ENCODE measurements around the gene DENND1B. TPM values are rescaled to one million over a fixed set of nuclear protein-coding genes. Genes with fewer than 3 reads are reported as not detected.

Gene DENND1B, protein sequence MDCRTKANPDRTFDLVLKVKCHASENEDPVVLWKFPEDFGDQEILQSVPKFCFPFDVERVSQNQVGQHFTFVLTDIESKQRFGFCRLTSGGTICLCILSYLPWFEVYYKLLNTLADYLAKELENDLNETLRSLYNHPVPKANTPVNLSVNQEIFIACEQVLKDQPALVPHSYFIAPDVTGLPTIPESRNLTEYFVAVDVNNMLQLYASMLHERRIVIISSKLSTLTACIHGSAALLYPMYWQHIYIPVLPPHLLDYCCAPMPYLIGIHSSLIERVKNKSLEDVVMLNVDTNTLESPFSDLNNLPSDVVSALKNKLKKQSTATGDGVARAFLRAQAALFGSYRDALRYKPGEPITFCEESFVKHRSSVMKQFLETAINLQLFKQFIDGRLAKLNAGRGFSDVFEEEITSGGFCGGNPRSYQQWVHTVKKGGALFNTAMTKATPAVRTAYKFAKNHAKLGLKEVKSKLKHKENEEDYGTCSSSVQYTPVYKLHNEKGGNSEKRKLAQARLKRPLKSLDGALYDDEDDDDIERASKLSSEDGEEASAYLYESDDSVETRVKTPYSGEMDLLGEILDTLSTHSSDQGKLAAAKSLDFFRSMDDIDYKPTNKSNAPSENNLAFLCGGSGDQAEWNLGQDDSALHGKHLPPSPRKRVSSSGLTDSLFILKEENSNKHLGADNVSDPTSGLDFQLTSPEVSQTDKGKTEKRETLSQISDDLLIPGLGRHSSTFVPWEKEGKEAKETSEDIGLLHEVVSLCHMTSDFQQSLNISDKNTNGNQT
- total RNA-seq: 10 to 100 TPM; 11.8 to 13.3 TPM

DNA sequence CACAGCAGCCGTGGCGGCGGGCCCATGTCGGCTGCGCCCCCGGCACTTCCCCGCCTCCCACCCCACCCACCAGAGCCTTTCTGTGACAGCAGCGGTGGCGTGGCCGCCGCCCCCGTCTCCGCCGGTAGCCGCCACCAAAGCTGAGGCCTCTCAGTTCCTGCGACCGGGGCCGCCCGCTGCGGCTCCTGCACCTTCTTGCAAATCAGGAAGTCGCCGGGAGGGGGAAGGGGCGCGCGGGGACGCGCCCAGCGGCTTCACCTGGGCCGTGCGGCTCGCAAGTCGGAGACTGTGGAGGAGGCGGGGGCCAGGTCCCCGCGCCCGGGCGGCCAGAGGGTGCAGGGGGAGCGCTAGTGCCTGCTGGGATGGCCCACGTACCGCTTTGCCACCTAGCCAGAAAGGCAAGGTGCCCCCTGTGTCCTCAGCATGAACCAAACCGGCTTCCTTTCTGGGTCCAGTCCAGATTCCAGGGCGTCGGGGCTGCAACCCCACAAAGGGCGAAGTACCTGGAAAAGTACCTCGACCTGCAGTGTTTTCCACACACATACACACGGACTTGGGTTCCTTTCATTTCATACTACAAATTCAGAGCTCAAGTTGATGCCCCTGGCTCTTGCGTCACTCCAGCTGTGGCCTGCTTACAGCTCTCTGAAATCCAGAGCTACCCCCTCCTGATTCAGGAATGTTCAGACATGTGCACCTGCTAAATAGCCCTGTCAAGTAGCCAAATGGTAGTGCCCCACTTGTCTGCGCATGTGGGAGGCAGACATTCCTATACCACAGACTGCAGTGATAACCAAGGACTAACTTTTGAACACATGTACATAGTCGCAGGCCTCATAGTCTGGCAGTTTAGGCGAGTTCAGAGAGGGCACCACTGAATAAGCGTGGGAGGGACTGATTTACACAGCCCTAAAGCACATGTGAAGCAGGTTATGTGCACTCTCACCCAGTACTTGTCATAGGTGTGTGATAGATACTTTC lies at the start of gene DENND1B:
Gene DENND1B, minus strand, starts transcription at position 199 of the 981 bp plus-strand sequence. CDS start 325 bp downstream, outside the sequence.
- Mint-ChIP-seq H3K36me3 (peaks cover 17% of the 10 kb centered on the region), H3K4me3 (peak within 1 kb of the TSS; percentile 93), H3K27me3 (no peaks in the 10 kb centered on the region), H3K27ac (peak within 1 kb of the TSS; percentile 100), H3K4me1 (peaks cover 64% of the 10 kb centered on the region), H3K9me3 (no peaks in the 10 kb centered on the region)
- peak; percentile 82 for DNase-seq

DNA sequence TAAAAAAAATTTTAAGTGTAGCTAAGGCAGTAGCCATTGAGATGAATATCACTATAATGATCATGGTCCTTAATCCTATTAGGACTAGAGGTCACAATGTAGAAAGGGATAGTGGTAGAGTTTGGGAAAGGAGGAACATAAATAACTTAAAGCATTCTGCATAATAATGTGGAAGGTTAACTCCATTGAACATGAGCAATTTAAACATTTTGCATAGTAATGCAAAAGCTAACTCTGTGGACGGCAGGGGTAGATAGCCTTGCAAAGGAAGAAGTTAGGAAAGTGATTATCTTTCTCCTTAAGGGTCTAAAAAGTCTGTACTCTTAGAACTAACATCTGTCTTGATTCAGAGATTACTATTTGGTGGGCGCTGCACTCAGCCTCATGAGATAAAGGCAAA lies 39.0 kb upstream of the DENND1B start:
- no peak for DNase-seq
- no peak overlapping the region for H3K4me3 Mint-ChIP-seq
- H3K27ac Mint-ChIP-seq: no peak overlapping the region
- H3K27me3 Mint-ChIP-seq: no peaks in the 10 kb centered on the region
- peaks cover 2% of the 10 kb centered on the region for H3K9me3 Mint-ChIP-seq
- no peaks in the 10 kb centered on the region for H3K4me1 Mint-ChIP-seq
- H3K36me3 Mint-ChIP-seq: no peaks in the 10 kb centered on the region

DNA sequence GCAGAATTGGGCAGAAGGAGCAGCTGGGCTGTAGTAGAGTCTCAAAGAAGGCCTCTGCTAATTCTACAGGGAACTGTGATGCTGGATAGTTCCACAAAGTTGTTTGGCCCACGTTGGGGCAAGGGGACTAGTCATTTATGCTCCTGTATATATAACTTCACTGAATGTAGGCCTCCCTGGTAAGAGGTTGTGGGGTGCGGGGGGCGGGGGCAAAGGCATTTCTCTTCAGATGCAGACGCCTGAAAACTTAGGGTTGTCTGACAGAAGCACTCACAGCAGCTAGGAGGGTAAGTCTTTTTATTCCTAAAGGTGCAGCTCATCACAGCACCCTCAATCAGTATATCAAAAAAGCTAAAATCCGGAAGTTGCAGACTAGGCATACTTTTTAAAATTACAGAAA lies 38.5 kb upstream of the DENND1B start:
- no peaks in the 10 kb centered on the region for H3K36me3 Mint-ChIP-seq
- H3K27ac Mint-ChIP-seq: no peak overlapping the region
- no peaks in the 10 kb centered on the region for H3K27me3 Mint-ChIP-seq
- peaks cover 2% of the 10 kb centered on the region for H3K9me3 Mint-ChIP-seq
- DNase-seq: no peak
- H3K4me3 Mint-ChIP-seq: no peak overlapping the region
- no peaks in the 10 kb centered on the region for H3K4me1 Mint-ChIP-seq

DNA sequence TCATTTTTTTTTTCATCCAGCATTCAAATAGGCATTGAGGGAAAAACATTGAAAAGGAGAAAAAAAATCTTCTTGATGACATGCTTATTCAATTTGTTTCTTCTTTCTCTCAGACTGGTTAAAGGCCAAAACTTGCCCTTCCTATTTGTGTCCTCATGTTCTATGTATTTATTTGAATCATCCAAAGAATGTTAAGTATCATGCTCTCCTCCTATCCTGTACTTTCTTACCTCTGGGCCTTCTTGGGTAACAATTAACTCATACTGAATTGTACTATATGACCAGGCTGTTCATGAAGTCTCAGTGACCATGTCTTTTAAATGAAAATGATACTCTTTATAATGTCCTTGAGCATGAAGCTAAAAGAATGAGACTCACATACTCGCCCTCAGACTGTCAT lies 36.5 kb upstream of the DENND1B start:
- no peak for DNase-seq
- Mint-ChIP-seq H3K27ac (no peak overlapping the region), H3K9me3 (peaks cover 2% of the 10 kb centered on the region), H3K27me3 (no peaks in the 10 kb centered on the region), H3K4me1 (no peaks in the 10 kb centered on the region), H3K36me3 (no peaks in the 10 kb centered on the region), H3K4me3 (no peak overlapping the region)

DNA sequence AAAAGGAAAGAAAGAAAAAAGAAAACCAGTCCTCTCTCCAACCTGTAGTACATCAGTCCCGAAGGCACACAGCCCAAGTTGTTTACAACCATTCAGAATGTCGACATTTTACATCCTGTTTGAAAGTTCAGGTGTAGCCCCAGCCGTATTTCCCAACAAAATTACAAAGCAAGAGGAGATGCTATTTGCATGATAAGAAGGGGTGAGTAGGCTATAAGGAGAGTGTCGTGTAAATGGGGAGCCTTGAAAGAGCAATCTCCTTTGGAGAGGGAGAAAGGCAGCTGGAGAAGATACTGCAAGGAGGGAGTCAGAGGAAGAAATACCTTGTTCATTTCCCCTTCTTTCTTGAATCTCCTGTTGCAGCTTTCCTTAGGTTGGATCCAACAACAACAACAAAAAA lies 35.5 kb upstream of the DENND1B start:
- Mint-ChIP-seq H3K4me3 (no peak overlapping the region), H3K9me3 (peaks cover 2% of the 10 kb centered on the region), H3K36me3 (no peaks in the 10 kb centered on the region), H3K27me3 (no peaks in the 10 kb centered on the region), H3K4me1 (no peaks in the 10 kb centered on the region), H3K27ac (no peak overlapping the region)
- no peak for DNase-seq

DNA sequence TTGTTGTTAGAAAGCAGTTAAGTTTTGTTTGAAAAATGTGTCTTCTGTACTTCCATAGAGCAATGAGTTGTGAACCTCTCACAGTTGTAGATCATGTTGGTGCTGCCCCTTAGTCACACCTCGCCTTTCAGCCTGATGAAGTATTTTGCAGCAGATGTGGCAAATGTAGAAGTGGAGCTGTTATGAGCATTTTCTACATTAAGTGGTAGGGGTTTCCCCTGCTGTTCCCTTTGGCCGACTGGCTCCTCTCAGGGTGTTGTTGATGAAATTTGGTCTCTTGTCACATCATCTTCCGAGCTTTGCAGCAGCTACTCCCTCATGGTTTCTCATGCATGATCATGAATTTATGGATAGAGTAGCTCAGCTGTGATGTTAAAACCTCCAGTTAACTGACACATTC lies 33.6 kb upstream of the DENND1B start:
- Mint-ChIP-seq H3K36me3 (no peaks in the 10 kb centered on the region), H3K27me3 (no peaks in the 10 kb centered on the region), H3K27ac (no peak overlapping the region), H3K4me3 (no peak overlapping the region), H3K9me3 (peaks cover 2% of the 10 kb centered on the region), H3K4me1 (no peaks in the 10 kb centered on the region)
- DNase-seq: no peak

DNA sequence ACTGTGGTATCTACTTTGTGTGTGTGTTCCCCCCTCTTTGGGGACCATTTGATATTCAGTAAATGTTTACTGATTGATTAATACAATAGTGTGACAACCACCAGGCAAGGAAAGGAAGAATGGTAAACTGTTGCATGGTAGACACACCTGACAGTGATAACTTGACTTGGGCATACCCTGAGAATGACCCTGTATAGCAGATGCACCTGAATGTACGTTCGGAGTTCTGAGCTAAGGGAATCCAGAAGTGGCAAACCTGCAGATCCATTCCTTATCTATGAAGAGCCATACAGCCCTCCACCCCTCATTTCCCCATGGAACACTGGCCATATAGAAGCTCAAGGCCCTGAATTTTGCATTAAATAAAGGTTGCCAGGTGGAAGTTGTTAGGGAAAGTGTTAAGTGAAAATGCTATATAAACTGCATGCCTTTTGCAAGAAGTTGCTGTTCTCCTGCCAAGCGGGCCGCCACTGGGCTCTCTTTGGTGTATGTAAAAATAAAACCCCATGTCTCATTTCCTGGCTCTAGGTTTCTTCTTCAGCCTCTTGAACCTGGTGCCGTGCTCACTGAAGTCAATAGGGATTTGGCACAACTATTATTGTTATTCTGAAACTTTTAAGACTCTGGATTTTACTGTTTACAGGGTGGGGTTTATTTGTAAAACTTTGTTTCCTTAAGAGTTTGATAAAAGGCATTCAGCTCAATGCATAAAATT lies 32.6 kb upstream of the DENND1B start:
- Mint-ChIP-seq H3K36me3 (no peaks in the 10 kb centered on the region), H3K4me3 (no peak overlapping the region), H3K27me3 (no peaks in the 10 kb centered on the region), H3K9me3 (peaks cover under 1% of the 10 kb centered on the region), H3K27ac (no peak overlapping the region), H3K4me1 (no peaks in the 10 kb centered on the region)
- no peak for DNase-seq

DNA sequence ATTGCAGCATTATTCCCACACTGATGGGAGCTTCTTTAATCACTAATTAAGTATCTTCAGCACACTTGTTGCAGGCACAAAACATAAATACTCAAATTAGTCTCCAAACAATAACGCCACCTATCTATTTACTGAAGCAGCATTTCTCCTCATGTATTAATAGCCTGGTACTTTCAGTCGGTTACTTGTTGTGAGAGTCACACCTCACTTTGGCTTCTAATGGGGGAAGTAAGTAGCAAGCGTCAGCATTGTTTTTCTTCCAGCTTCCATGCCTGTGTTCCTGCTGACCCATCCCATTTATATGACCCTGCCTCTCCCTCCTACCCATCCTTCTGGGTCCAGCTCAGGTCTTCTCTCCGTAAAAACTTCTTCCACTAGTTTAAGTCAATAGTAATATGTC lies 31.9 kb upstream of the DENND1B start:
- no peak for DNase-seq
- no peaks in the 10 kb centered on the region for H3K27me3 Mint-ChIP-seq
- H3K9me3 Mint-ChIP-seq: no peaks in the 10 kb centered on the region
- H3K27ac Mint-ChIP-seq: no peak overlapping the region
- H3K4me3 Mint-ChIP-seq: no peak overlapping the region
- no peaks in the 10 kb centered on the region for H3K4me1 Mint-ChIP-seq
- no peaks in the 10 kb centered on the region for H3K36me3 Mint-ChIP-seq

DNA sequence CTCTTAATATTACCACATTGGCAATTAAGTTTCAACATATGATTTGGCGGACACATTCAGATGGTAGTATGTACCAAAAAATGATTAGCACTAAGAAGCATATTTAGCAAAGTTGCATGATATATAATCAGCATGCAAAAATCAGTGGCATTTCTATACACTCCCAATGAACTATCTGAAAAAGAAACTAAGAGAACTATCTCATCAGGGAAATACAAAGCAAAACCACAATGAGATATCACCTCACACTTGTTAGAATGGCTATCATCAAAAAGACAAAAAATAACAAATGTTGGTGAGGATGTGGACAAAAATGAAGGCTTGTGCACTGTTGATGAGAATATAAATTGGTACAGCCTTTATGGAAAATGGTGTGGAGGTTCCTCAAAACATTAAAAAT lies 31.4 kb upstream of the DENND1B start:
- Mint-ChIP-seq H3K4me3 (no peak overlapping the region), H3K4me1 (no peaks in the 10 kb centered on the region), H3K9me3 (no peaks in the 10 kb centered on the region), H3K36me3 (peaks cover 3% of the 10 kb centered on the region), H3K27ac (no peak overlapping the region), H3K27me3 (no peaks in the 10 kb centered on the region)
- no peak for DNase-seq

DNA sequence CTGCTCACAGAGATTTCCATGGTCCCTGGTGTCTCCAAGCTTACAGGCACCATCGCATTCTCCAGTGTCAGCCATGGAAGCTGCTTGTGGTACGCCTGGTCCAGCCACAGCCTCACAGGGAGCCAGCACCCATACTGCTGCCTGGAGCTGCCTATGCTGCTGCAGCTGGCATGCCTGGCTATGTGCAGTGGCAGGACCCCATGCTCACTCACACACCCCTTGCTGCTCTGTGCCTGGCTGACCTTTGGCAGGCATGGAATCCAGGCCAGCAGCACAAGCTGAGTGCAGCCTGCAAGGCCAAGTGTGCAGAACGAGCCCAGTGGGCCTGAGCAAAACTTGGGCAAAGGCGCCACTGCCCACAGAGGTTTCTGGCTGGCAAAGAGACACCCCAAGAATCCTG lies 26.4 kb upstream of the DENND1B start:
- no peaks in the 10 kb centered on the region for H3K4me1 Mint-ChIP-seq
- DNase-seq: no peak
- peaks cover 15% of the 10 kb centered on the region for H3K36me3 Mint-ChIP-seq
- H3K27ac Mint-ChIP-seq: no peak overlapping the region
- no peak overlapping the region for H3K4me3 Mint-ChIP-seq
- no peaks in the 10 kb centered on the region for H3K27me3 Mint-ChIP-seq
- H3K9me3 Mint-ChIP-seq: peaks cover 21% of the 10 kb centered on the region

DNA sequence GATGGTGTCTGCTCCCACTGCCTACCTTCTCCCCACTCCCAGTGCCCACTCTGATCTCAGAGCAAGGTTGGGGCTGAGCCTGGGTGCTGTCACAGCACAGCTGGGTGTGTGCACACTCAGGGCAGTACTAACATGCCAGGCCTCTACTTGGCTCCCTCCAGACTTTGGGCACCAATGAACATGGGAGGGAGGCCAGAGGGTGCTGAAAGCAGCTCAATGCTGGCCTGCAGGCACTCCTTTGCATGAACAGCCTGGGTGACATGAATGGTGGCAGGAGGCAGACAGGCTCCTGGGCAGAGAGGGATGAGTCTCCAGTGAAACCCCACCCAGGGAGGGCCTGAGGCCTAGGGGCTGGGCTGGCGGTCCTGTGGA lies 25.8 kb upstream of the DENND1B start:
- peaks cover 26% of the 10 kb centered on the region for H3K9me3 Mint-ChIP-seq
- no peak overlapping the region for H3K27ac Mint-ChIP-seq
- H3K27me3 Mint-ChIP-seq: no peaks in the 10 kb centered on the region
- H3K4me3 Mint-ChIP-seq: no peak overlapping the region
- H3K36me3 Mint-ChIP-seq: peaks cover 21% of the 10 kb centered on the region
- DNase-seq: no peak
- H3K4me1 Mint-ChIP-seq: no peaks in the 10 kb centered on the region

DNA sequence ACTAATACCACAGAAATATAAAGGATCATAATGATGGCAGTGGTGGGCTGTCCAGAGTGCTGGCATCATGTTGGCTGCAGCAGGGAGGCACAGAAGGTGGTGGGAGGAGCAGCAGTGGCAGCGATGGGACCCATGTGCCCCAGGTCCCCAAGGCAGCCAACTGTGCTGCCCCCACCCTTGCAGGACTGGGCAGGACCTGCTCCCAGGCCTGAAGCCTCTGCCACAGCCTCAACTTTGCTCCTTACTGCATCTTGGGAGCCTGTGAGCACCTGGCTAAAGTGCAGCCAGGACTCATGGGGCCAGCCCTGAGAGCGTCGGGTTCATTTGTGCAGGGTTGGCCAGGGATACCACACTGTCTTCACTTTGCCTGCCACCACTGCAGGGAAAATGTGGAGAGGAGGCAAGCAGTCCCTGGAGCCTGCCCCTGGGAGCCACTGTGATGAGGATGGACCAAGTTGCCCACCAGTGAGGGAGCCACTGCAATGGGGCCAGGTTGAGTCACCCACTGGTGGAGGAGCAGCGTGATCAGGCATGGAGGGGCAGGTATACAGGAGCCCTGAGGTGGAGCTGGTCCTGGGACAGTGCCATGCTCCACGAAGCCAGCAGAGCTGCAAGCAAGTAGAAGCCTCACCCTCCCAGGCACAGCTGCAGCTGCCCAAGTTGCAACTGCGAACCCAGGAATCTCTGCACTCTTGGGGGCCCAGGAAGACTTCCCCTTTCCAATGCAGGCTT lies 25.3 kb upstream of the DENND1B start:
- Mint-ChIP-seq H3K9me3 (peaks cover 30% of the 10 kb centered on the region), H3K27me3 (no peaks in the 10 kb centered on the region), H3K27ac (no peak overlapping the region), H3K36me3 (peaks cover 23% of the 10 kb centered on the region), H3K4me1 (no peaks in the 10 kb centered on the region), H3K4me3 (no peak overlapping the region)
- no peak for DNase-seq

DNA sequence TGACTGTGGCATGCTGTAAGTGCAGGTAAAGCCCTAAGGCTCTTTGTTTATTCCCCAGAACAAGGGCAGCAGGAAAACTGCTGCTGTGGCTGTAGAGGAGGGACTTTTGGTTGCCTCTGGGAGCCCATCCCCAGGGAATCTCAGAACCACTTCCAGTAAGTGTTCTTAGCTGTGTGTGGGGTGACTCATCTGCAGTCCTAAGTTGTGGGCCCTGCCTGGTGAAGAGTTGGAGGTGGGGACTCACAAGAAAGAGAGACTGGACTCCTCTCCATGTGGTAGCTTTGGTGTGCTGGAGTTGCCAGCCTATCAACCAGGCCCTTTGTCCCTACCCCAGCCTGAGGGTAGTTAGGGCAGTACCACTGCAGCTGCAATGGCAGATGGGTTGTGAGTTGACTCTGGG lies 24.0 kb upstream of the DENND1B start:
- Mint-ChIP-seq H3K4me1 (no peaks in the 10 kb centered on the region), H3K36me3 (peaks cover 23% of the 10 kb centered on the region), H3K27ac (no peak overlapping the region), H3K4me3 (no peak overlapping the region), H3K9me3 (peaks cover 34% of the 10 kb centered on the region), H3K27me3 (no peaks in the 10 kb centered on the region)
- DNase-seq: no peak

DNA sequence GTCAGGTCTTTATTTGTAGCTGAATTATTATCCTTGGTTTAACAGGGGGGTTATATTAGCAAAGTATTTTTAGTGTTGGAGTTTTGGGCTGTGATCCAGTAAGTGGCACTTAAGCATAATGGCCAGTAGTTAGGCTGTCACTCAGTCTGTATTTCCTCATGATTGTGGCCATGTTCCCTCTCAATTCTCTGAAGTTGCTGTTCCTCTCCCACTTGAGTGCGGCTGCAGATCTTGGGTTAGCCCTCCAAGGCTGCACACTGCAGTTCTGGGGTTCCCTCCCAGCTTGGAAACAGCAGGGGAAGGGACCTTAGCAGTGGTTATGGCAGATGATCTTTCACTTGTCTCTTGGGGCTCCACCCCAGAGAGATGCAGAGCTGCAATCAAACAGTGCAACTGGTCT lies 23.2 kb upstream of the DENND1B start:
- Mint-ChIP-seq H3K36me3 (peaks cover 23% of the 10 kb centered on the region), H3K27ac (no peak overlapping the region), H3K9me3 (peaks cover 34% of the 10 kb centered on the region), H3K4me1 (no peaks in the 10 kb centered on the region), H3K27me3 (no peaks in the 10 kb centered on the region), H3K4me3 (no peak overlapping the region)
- no peak for DNase-seq
